Tongue (tissue), 3 donors: ENCODE data around the gene PNRC1. TPM values are rescaled to one million over a fixed set of nuclear protein-coding genes. Genes with fewer than 3 reads are reported as not detected.
"Not testable (repeated sequence)": the region's sequence is repeated elsewhere in the genome, so short reads cannot be mapped to it uniquely, and the experiment has no call there.

ENCODE experiments used
- DNase-seq: peaks from one replicate; pipeline ENCODE4 v3.0.0-alpha.2; 2015
- small RNA-seq: library from RNA; depleted of rRNA; stranded (forward); fragments of <200 nt; gene quantifications from one replicate; pipeline ENCODE3, GENCODE V24; 2014; ENCODE audit warnings: low replicate concordance
- total RNA-seq: library from RNA; depleted of rRNA; stranded (reverse); fragments of >200 nt; gene quantifications from one replicate; pipeline ENCODE4 v1.2.3, GENCODE V29; 2014

Gene PNRC1
- total RNA-seq, 1 donor from 2014 or later: 165 TPM

- no peak for DNase-seq
Measured at GRCh38 chr6:89110284-89110683, 29.7 kb downstream of the PNRC1 start.

DNA sequence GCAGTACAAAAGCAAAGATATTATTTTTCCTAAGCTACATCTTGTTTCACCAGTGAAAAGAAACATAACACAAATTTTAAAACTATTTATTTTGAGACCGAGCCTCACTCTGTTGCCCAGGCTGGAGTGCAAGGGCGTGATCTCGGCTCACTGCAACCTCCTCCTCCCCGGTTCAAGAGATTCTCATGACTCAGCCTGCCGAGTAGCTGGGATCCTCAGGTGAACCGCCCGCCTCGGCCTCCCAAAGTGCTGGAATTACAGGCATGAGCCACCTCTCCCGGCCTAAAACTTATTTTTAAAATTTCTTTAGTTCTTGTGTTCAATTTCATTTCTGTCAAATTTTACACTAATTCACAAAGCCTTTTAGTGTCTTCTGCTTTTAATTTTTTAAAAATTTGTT, 31.4 kb downstream of the PNRC1 start:
- DNase-seq: no peak

- DNase-seq: no peak
Measured at GRCh38 chr6:89116702-89117101, 36.2 kb downstream of the PNRC1 start.

- DNase-seq: peak; percentile 67
Measured at GRCh38 chr6:89117211-89118108, 36.9 kb downstream of the PNRC1 start, which contains the start of gene SRSF12. Gene SRSF12 (minus strand): TSS chr6:89118071. CDS start chr6:89117887, 184 bp downstream.

DNA sequence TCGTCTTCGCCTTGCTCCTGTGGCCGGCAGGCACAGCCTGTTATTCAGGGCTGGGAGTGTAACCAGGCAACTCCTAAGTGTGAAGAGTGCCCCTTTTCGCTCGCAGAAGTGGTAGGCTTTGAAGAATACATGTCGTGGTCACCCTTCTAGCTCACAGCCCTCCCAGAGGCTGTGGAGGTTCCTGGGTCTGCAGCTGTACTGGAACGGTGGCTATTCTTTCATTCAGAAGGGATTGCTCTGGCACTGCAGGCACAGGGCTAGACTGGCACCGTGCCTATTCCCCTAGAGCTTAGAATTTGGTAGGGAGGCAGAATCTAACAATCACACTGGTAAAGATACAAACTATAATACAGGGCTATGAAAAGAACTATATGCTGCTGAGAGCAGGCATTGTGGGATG, 38.4 kb downstream of the PNRC1 start:
- peak; percentile 10 for DNase-seq

- no peak for DNase-seq
Measured at GRCh38 chr6:89120371-89120770, 39.8 kb downstream of the PNRC1 start.

- no peak for DNase-seq
Measured at GRCh38 chr6:89121934-89122333, 41.4 kb downstream of the PNRC1 start.

- peak; percentile 55 for DNase-seq
Measured at GRCh38 chr6:89122625-89123024, 42.1 kb downstream of the PNRC1 start.

- not testable (repeated sequence) for DNase-seq
Measured at GRCh38 chr6:89128256-89128671, 47.7 kb downstream of the PNRC1 start.

DNA sequence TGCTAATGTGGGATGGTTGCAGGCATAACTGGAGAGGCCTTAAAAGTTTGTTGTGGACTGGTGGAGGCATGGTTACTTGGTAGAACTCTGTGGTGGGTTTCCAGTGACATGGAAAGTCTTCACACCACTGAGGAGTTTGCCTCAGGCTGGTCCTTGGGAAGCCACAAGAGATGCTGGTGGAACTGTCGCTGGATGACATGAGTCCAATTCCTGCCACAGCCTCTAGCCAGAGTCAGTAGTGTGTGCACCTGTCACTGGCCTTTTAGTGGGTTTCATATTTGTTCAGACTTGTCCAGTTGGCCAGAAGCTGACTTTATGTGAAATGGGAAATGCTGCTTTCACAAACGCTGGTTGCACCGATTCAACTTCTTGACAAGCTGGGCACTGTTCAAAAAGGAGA, 51.0 kb downstream of the PNRC1 start:
- DNase-seq: no peak

DNA sequence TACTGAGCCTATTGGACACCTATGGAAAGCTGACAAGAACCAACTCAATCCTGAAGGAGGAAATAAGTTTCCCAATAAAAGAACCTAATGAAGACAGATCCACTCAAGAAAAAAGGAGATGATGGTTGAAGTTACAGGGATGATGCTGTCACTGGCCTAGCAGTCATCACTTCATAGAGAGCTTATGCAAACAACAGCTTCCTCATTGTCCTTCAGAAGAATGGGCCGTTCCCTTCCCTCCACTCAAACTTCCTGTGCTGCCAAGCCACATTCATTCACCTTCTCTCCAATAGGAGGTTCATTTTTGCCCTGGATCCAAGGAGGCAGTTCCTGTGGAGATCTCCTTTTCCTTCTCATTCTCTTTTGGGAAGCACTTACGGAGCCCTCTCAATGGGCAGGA, 51.5 kb downstream of the PNRC1 start:
- DNase-seq: no peak

DNA sequence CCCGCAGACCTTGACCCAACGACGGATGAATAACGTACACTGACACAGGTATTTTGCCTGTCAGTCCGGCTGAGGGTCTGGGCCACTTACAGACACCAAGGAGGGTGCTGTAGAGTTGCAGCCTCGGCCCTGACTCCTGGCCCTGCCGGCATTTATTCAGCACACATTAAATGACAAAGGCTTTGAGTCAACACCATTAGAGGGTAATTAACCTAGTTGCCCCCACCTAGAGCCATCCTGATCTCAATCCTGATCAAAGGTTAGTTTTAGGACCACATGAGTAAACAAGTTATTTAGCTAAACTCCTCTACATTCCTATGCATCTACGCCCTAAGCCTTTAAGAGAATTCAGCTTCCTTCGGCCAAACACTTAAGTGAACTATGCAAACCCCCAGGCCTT, 53.4 kb downstream of the PNRC1 start:
- no peak for DNase-seq

- DNase-seq: no peak
Measured at GRCh38 chr6:89134723-89135122, 54.2 kb downstream of the PNRC1 start.

Small RNA genes lying within 50 kb of the gene (small RNA-seq; reads per million reads assigned to genes)
- gene RN7SL336P (not detected), gene RNU2-61P (0.08 reads per million)

Other genes starting within 250 kb of the PNRC1 start
- 28.4 TPM for gene RNGTT, start 117.1 kb upstream of the PNRC1 start, total RNA-seq
- gene SRSF12, start 37.3 kb downstream of the PNRC1 start, total RNA-seq: 4.7 TPM
- gene PM20D2, start 65.3 kb downstream of the PNRC1 start, total RNA-seq: 105 TPM
- 0.41 TPM for gene GABRR1, start 136.6 kb downstream of the PNRC1 start, total RNA-seq
- 1.2 TPM for gene GABRR2, start 234.5 kb downstream of the PNRC1 start, total RNA-seq